HG03520 (cell line): ENCODE results near the gene TAS2R43.
"Not testable (repeated sequence)": the region's sequence is repeated elsewhere in the genome, so short reads cannot be mapped to it uniquely, and the experiment has no call there.

Experiments
- ATAC-seq: cut with Tn5 transposase; IDR thresholded peaks from one replicate; pipeline ENCODE4 v1.9.1; 2021; ENCODE audit warnings: mild to moderate bottlenecking, moderate library complexity; ENCODE audit not compliant: unreplicated experiment

Gene TAS2R43

GRCh38 chr12:11092128-11092527 lies at the start of gene TAS2R43:
Gene TAS2R43, minus strand, starts transcription at chr12:11092313. Its CDS starts 84 bp downstream, at chr12:11092229.
- no peak for ATAC-seq

- no peak for ATAC-seq
These were observed 44.0 kb upstream of the TAS2R43 start for GRCh38 chr12:11136075-11136474.

- ATAC-seq = no peak
These were observed 42.2 kb upstream of the TAS2R43 start, which contains the start of gene TAS2R30 for GRCh38 chr12:11134305-11134704. Gene TAS2R30, minus strand, starts transcription at chr12:11134644. Its CDS starts 400 bp downstream, at chr12:11134244.

- ATAC-seq = no peak
These were observed 41.7 kb upstream of the TAS2R43 start for GRCh38 chr12:11133816-11134215.

GRCh38 chr12:11133162-11133561 lies 41.0 kb upstream of the TAS2R43 start:
- ATAC-seq = no peak

DNA sequence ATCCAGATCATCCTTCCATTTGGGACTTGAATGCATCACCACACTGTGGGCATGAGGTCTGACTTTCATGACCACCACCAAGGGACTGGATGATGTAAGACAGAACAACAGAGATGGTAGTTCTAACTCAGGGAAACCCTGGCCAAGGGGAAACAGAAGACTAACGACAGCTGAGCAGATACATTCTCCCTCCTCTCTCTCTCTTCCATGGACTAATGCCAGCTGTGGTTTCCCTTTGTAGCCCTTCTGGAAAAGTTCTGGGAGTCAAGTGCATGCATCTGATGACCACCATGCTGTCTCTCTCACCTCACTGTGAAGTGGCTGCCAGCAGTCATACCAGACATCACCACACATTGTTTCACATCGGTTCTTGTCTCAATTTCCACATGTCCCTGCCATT lies 38.9 kb upstream of the TAS2R43 start:
- no peak for ATAC-seq

- ATAC-seq = no peak
These were observed 38.3 kb upstream of the TAS2R43 start for GRCh38 chr12:11130382-11130781.

- not testable (repeated sequence) for ATAC-seq
These were observed 22.0 kb upstream of the TAS2R43 start for GRCh38 chr12:11114130-11114529.

GRCh38 chr12:11111213-11111612 lies 19.1 kb upstream of the TAS2R43 start:
- ATAC-seq = not testable (repeated sequence)

GRCh38 chr12:11108862-11109261 lies 16.7 kb upstream of the TAS2R43 start:
- ATAC-seq = no peak

DNA sequence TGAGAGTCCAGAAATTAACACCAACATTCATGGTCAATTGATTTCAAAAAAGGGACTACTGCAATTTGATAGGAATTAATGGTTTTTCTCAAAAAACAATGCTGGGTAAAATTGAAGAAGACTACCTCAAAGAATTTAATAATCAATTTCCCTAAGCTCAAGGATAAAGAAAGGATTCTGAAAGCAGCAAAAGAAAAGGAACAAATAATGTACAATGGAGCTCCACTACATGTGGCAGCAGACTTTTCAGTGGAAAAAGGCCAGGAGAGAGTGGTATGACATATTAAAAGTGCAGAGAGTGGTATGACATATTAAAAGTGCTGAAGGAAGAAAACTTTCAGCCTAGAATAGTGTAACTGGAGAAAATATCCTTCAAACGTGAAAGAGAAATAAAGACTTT lies 15.6 kb upstream of the TAS2R43 start:
- no peak for ATAC-seq

DNA sequence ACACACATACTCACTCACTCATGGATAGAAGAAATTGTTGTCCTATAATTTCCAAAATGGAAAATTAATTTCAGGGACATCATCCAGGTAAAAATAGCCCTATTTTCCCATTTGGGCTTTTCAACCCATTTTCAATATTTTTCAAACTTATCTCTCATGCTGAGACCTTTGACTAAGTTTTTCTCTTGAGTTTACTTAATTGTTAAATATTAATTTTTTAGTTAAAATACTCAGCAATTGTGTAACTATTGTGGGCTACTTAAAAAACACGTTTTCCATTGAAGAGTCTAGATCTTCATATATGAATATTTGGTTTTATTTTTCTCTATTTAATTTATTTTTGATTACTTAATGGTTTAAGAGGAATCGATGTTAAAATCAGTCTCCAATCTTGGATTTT lies 14.2 kb upstream of the TAS2R43 start:
- ATAC-seq = no peak

- ATAC-seq = no peak
These were observed 13.4 kb upstream of the TAS2R43 start for GRCh38 chr12:11105546-11105945.

- peak; percentile 50 for ATAC-seq
These were observed 2.8 kb upstream of the TAS2R43 start for GRCh38 chr12:11094910-11095309.

GRCh38 chr12:11089246-11089645 lies 2.9 kb downstream of the TAS2R43 start:
- ATAC-seq = no peak

DNA sequence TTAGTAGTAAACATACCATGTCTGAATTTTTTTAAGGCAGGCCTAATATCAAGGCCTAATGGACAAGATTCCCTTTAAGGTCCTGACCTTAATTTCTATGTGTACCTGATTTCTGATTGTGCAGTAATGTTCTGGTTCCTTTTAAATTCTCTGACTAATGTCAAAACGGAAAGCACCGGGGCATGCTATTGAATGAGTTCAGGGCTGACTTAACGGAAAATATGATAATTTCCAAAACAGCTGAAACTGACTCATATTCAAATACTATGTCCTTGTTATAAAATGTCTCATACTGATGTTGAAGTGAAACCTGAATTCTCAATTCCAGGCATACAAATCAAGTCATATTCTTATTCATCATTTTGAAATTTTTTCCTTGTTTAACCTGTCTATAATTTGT lies 6.7 kb downstream of the TAS2R43 start:
- ATAC-seq = peak; percentile 46

DNA sequence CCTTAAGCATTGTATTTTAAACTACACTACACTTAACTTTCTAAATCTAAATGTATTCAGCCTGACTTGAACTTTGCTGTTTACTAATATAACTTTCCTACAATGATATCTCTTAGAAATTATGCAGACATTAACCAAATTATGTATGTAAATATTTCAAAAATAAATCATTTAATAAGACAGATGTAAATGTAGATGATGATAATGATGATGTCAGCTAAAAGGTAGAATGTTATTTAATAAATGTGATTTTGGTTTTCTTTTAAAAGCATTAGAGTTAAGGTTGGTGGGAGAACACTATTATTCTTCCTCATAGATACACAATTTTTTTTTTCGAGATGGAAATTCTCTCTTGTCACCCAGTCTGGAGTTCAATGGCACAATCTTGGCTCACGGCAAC lies 10.1 kb downstream of the TAS2R43 start:
- no peak for ATAC-seq

DNA sequence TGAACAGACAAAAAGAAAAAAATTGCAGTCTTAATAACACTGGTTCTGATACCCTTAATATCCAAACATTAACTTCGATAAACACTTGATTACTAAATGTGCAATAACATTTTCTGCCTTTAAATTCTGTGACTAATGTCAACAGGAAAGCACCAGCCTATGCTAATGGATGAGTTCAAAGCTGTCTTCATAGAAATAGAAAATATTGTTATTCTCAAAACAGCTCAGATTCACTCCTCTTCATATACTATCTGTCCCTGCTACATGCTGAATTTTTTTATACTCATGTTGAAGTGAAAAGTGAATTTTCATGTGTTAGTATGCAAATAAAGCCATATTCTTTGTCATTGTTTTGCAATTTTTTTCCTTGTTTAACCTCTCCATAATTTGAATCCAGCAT lies 13.9 kb downstream of the TAS2R43 start:
- ATAC-seq = no peak

- no peak for ATAC-seq
These were observed 16.5 kb downstream of the TAS2R43 start for GRCh38 chr12:11075642-11076041.

DNA sequence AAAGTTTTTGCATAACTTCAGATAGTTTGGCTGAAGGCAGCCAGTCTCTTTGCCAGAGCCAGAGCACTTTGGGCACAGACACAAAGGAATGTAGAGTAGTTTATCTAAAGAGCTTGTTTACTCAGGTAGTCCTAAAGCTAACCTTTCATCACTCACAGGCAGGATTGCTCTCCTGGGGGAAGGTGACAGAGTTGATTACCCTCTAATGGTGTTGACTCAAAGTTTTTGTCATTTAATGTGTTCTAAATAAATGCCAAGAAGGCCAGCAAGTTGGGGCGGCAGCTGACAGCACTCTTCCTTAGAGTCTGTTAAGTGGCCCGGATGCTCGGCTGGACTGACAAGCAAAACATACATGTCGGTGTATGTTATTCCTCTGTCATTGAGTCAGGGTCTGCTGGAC lies 20.7 kb downstream of the TAS2R43 start:
- ATAC-seq = no peak

- no peak for ATAC-seq
These were observed 21.1 kb downstream of the TAS2R43 start for GRCh38 chr12:11070999-11071398.

DNA sequence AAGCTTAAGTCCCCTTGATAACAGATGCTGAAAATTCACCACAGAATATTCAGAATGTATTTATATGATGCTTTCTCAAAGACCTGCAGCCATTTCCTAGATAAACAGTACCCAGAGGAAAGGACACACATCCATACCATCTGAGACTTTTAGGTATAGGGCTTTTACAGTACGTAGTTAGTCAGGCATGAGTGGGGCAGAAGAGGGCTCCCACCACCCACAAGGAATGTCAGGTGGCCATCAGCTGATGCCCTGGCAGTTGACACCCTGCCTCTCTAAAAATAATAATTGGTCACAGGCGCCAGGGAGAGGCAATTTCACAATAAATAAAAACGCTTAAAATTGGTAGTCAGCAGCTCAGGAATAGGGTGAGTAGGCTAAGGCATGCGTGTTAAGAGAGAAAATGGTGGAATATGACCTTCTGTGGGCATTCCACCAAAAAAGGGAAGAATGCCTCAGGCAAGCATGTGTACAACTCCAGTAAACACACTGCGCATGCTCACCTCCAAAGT lies 22.2 kb downstream of the TAS2R43 start:
- no peak for ATAC-seq

- ATAC-seq = no peak
These were observed 24.6 kb downstream of the TAS2R43 start for GRCh38 chr12:11067514-11067913.
